Adipose tissue (tissue), 3 donors: ENCODE data around the gene DNAH12. TPM values are rescaled to one million over a fixed set of nuclear protein-coding genes. Genes with fewer than 3 reads are reported as not detected.
"Not testable (repeated sequence)": the region's sequence is repeated elsewhere in the genome, so short reads cannot be mapped to it uniquely, and the experiment has no call there.

Experiments used
- H3K27ac ChIP-seq: one replicate; pipeline ENCODE4 v1.5.1; 2013; ENCODE audit warnings: low read depth, low read length
- WGBS, 3 donors: extraction: QIAGEN DNeasy Blood & Tissue Kit; methylation state at CpG; one replicate each; pipeline ENCODE4 v1.1.7; 2013; 5-methylcytosine and 5-hydroxymethylcytosine counted together
- polyA plus RNA-seq, 3 donors: library from polyadenylated mRNA; stranded (reverse); fragments of 200-250 nt; gene quantifications; one replicate each; pipeline ENCODE4 v1.2.3, GENCODE V29; 2013
- donor health status: healthy with polysubstance abuse.
- donor health status: Bipolar disorder and iron deficiency.
- donor health status: healthy.

DNAH12 gene
- polyA plus RNA-seq, 3 donors = under 0.01 to 0.22 (median 0.03) TPM

DNA sequence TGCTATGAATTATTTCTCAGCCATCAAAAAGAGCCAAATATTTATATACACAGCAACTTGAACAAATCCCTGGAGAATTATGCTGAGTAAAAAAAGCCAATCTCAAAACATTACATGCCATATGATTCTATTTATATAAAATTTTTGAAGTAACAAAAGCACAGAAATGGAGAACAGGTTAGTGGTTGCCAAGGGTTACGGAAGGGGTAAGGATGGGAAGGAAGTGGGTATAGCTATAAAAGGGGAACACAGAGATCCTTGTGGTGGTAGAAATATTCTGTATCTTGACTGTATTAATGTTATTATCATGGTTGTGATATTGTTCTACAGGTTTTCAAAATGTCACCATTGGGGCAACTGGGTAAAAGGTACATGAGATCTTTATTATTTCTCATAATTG is 189.4 kb downstream of the DNAH12 start:
- H3K27ac ChIP-seq = no peak overlapping the region
- 56 to 94% (median 65%) methylated on average over 1 of the region's 1 CpG for WGBS, 3 donors

- WGBS, 3 donors = 79 to 88% (median 86%) methylated on average over 1 of the region's 1 CpG
- H3K27ac ChIP-seq = no peak overlapping the region
These were observed 193.9 kb downstream of the DNAH12 start for GRCh38 chr3:57350271-57350670.

DNA sequence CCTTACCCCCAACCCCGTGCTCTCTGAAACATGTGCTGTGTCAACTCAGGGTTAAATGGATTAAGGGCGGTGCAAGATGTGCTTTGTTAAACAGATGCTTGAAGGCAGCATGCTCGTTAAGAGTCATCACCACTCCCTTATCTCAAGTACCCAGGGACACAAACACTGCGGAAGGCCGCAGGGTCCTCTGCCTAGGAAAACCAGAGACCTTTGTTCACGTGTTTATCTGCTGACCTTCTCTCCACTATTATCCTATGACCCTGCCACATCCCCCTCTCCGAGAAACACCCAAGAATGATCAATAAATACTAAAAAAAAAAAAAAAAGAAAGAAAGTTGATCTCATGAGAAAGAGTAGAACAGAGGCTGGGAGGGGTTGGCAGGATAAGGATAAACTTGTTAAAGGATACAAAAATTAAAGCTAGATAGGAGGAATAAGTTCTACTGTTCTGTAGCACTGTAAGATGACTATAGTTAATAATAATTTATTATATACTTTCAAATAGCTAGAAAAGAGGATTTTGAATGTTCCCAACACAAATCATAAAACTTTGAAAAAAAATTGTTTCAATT is 205.0 kb downstream of the DNAH12 start:
- 48 to 67% (median 59%) methylated on average over 5 to 6 of the region's 7 CpGs for WGBS, 3 donors

DNA sequence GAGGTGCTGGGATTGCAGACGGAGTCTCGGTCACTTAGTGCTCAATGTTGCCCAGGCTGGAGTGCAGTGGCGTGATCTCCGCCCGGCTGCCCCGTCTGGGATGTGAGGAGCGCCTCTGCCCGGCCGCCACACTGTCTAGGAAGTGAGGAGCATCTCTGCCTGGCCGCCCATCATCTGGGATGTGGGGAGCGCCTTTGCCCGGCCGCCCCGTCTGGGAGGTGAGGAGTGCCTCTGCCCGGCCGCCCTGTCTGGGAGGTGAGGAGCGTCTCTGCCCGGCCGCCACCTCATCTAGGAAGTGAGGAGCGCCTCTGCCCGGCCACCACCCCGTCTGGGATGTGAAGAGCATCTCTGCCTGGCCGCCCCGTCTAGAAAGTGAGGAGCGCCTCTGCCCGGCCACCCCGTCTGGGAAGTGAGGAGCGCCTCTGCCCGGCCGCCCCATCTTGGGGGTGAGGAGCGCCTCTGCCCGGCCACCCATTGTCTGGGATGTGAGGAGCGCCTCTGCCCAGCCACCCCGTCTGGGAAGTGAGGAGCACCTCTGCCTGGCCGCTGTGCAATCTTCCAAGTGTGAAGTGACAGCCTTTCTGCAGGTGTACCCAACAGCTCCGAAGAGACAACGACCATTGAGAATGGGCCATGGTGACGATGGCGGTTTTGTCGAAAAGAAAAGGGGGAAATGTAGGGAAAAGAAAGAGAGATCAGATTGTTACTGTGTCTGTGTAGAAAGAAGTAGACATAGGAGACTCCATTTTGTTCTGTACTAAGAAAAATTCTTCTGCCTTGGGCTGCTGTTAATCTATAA is 205.7 kb downstream of the DNAH12 start:
- WGBS, 3 donors = 94 to 98% (median 94%) methylated on average over 40 of the region's 40 CpGs
- not testable (repeated sequence) for H3K27ac ChIP-seq

More for the DNA sequence above, 205.0 kb downstream of the DNAH12 start:
- not testable (repeated sequence) for H3K27ac ChIP-seq

- H3K27ac ChIP-seq = no peak overlapping the region
- 78 to 86% (median 82%) methylated on average over 5 of the region's 5 CpGs for WGBS, 3 donors
These were observed 208.7 kb downstream of the DNAH12 start for GRCh38 chr3:57335283-57335938.

DNA sequence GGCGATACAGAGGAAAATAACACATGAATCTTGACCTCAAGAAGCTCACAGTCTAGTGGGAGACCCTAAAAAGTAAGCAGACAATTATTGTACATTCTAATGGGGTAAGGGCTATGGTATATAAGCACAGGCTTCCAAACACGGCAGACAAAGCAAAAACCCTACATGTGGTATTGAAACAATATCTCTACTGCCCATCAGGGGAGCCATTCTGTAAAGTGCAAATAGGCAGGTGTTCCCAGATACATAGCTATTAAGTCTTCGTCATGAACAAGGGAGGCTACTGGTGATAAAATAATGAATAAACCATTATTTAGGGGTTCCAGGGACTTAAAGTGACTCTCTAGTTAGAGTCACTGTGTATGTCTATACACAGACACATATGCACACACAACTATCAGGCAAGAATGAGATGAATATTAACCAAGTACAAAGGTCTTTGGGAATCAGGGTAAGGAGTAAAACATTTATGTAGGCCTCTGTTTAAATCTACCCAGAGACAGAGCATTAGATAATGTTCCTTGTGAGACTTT is 213.0 kb downstream of the DNAH12 start:
- 73 to 87% (median 86%) methylated on average over 3 of the region's 3 CpGs for WGBS, 3 donors
- no peak overlapping the region for H3K27ac ChIP-seq

- not testable (repeated sequence) for H3K27ac ChIP-seq
- 91 to 94% (median 91%) methylated on average over 1 of the region's 1 CpG for WGBS, 3 donors
These were observed 217.6 kb downstream of the DNAH12 start for GRCh38 chr3:57326498-57326897.

- no peak overlapping the region for H3K27ac ChIP-seq
- WGBS, 3 donors = 78 to 97% (median 95%) methylated on average over 3 of the region's 3 CpGs
These were observed 229.9 kb downstream of the DNAH12 start for GRCh38 chr3:57314204-57314603.

DNA sequence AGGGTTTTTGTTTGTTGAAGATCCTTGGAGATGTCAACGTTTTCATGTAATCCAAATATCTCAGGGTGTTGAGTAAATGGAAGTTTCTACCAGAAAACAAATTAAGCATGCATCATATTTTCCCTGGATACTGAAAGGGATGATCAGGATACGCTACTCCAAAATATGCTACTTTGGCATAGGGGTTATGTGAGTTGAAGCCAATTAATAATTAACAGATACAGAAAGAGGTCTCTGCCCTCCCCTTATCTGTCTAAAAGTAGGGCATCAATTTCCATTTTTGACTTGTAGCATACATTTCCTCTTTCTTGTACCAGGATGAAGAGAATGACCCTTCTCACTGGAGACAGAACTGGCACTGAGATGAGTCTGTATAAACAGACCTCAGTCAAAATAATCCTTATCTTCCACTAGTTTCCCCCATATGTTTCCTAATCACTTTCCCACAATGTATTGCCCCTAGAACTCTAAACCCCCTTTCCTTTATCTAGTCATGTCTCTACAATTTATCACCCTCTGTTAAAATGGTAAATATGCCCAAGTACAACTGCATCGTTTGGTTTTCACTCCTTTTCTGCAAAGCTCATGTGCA is 234.3 kb downstream of the DNAH12 start:
- 40 to 50% (median 50%) methylated on average over 3 of the region's 3 CpGs for WGBS, 3 donors
- H3K27ac ChIP-seq = no peak overlapping the region

GRCh38 chr3:57303520-57303919 is 240.6 kb downstream of the DNAH12 start:
- WGBS, 3 donors = 94 to 95% (median 94%) methylated on average over 7 of the region's 7 CpGs
- not testable (repeated sequence) for H3K27ac ChIP-seq

DNA sequence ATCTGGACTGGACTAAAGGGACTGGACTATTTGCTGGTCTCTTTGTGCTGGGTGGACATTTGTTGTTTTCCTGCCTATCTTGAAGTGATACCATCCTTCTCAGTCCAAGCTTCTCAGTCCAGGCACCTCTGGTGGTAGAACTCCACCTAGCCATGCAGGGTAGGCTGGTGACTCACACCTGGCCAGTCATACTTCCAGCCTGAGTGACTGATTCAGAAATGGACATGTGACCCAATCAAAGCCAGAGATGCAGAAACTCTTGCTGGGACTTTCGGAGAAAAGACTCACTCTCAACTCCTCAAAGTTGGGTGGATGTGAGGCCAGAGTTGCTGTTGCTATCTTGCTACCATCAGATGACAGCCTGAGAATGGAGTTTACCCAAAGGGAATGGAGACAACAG is 246.1 kb downstream of the DNAH12 start:
- no peak overlapping the region for H3K27ac ChIP-seq
- WGBS, 3 donors = 88 to 96% (median 92%) methylated on average over 1 of the region's 1 CpG

DNA sequence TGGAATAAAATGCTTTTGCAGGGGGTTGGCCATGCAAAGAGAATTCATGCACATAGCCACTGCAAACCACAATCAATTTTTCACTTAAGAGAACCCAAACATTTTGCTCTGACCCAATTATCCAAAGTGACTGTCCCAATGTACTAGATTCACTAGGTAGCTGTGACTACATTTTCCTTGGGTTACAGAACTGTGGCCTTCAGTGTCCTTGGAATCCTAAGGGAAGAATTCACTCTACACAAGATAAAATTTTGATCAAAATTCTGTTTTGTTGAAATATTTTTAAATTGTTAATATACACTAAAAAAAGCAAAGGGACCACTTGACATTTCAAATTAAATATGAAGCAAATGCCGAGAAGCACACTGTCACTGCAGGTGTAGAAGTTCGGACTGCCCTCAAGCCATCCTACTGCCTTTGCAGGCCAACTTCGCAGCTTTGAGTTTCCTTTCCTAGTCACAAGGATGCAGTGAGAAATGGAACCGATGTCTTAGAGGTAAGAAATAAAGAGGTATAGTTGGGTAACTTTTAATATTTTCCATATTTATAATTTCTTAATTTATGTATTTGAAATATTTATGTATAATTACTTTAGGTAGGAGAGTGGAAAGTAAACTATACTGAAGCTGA is 251.1 kb downstream of the DNAH12 start:
- WGBS, 3 donors = 95 to 98% (median 96%) methylated on average over 4 of the region's 4 CpGs
- no peak overlapping the region for H3K27ac ChIP-seq

DNA sequence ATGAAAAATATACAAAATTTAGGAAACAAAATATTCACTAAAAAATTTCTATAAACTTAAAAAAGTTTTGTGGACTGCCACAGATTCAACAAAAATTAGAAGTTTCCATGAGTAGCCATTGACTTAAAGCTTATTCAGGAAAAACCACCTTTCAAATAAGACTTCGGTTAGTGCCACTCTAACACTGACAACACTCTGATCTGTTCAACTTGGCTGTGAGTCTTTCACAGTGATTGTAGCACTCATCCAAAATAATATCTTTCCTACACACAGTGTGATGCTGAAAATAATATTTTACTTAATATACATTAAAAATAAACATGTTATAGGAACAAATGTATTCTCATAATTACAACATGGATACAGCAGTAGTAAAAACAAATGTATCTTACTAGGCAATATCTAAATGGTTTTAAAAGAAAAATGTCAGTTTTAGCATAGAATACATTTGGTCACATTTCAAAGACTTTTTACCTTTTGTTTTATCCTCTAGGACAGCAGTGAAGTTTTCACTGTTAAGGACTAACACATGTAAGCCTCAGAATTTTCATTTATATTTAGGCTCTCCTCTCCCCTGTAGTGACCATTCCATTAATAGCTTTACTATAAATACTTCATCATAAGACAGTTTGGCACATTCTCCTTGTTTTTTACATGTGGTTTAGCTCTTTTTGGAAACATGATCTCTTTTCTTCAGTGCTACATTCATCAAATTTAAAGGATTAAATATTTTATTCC is 251.8 kb downstream of the DNAH12 start, which contains the start of gene ASB14:
Gene ASB14 (minus strand): TSS at position 527 of the 738 bp plus-strand sequence. CDS start 652 bp downstream, outside the sequence.
- WGBS, 3 donors = 91 to 95% (median 92%) methylated on average over 1 of the region's 1 CpG
- H3K27ac ChIP-seq = no peak within 1 kb of the TSS

DNA sequence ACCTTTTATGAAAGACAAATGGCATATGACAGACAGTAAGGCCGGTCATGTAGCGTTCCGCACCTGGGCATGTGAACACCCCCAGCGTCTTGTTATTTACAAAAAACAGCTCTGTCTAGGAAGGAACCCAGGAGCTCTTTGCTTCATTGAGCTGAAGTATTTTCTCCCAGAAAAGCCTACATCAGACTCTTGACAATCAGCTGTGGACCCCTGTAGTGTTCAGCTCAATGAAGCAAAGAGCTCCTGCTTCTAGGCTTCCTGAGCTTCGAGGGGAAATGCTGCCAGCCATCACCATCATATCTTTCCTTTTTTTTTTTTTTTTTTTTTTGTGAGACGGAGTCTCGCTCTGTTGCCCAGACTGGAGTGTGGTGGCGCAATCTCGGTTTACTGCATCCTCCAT is 255.7 kb downstream of the DNAH12 start:
- 87 to 90% (median 89%) methylated on average over 9 of the region's 9 CpGs for WGBS, 3 donors
- no peak overlapping the region for H3K27ac ChIP-seq

DNA sequence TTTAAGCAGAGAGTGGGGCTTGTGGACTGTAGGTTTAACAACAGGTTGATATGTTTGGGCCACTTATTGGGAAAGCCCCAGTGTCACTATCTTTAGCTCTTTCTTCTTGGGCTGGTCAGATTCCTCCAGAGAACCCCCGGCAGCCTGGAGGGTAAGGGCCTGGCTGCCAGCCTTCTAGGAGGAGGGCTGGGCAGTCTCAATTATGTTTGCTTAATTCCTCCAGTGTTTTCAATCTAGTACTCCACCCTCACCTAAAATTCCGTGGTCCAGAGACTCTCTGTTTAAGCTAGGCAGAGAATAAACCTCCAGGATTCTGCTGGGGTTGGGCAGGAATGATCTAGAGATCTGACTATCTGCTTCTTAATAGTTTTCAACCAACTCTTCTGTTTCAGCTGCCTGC is 256.9 kb downstream of the DNAH12 start:
- H3K27ac ChIP-seq = no peak overlapping the region
- 64 to 81% (median 79%) methylated on average over 2 of the region's 2 CpGs for WGBS, 3 donors

GRCh38 chr3:57283334-57283733 is 260.8 kb downstream of the DNAH12 start:
- 71 to 76% (median 73%) methylated on average over 6 of the region's 6 CpGs for WGBS, 3 donors
- H3K27ac ChIP-seq = no peak overlapping the region

GRCh38 chr3:57281715-57282114 is 262.4 kb downstream of the DNAH12 start:
- H3K27ac ChIP-seq = no peak overlapping the region
- WGBS, 3 donors = 23 to 35% (median 34%) methylated on average over 1 of the region's 1 CpG

- no peak overlapping the region for H3K27ac ChIP-seq
- WGBS, 3 donors = 54 to 95% (median 93%) methylated on average over 5 of the region's 5 CpGs
These were observed 264.5 kb downstream of the DNAH12 start for GRCh38 chr3:57279685-57280084.
